ENCODE measurements around the gene THTPA.
A peak's percentile ranks its signal among the peaks of the same experiment; 100 is the strongest.

THTPA gene

GRCh38 chr14:23555882-23556699 lies at the start of gene THTPA:
Gene THTPA (plus strand): TSS chr14:23556271. CDS start chr14:23556758, 487 bp downstream.
- peak; percentile 98 for DNase-seq

- DNase-seq, result no peak
These were observed 43.9 kb upstream of the THTPA start for GRCh38 chr14:23512156-23512555.

GRCh38 chr14:23513005-23513817 lies 42.9 kb upstream of the THTPA start:
- DNase-seq, result no peak

- no peak for DNase-seq
These were observed 42.0 kb upstream of the THTPA start for GRCh38 chr14:23513818-23514643.

- no peak for DNase-seq
These were observed 41.5 kb upstream of the THTPA start for GRCh38 chr14:23514644-23514957.

GRCh38 chr14:23517650-23518326 lies 38.3 kb upstream of the THTPA start:
- no peak for DNase-seq

- no peak for DNase-seq
These were observed 37.4 kb upstream of the THTPA start for GRCh38 chr14:23518709-23519108.

GRCh38 chr14:23520899-23521533 lies 35.1 kb upstream of the THTPA start:
- no peak for DNase-seq

GRCh38 chr14:23521785-23522640 lies 34.1 kb upstream of the THTPA start:
- no peak for DNase-seq

GRCh38 chr14:23522643-23523198 lies 33.4 kb upstream of the THTPA start:
- DNase-seq, result no peak

GRCh38 chr14:23523229-23524016 lies 32.6 kb upstream of the THTPA start:
- no peak for DNase-seq

- no peak for DNase-seq
These were observed 31.1 kb upstream of the THTPA start for GRCh38 chr14:23524954-23525353.

- no peak for DNase-seq
These were observed 30.5 kb upstream of the THTPA start for GRCh38 chr14:23525611-23526010.

- DNase-seq, result no peak
These were observed 27.5 kb upstream of the THTPA start for GRCh38 chr14:23528555-23528954.

GRCh38 chr14:23529016-23529415 lies 27.1 kb upstream of the THTPA start:
- DNase-seq, result no peak

- no peak for DNase-seq
These were observed 25.6 kb upstream of the THTPA start for GRCh38 chr14:23530375-23531055.

GRCh38 chr14:23531391-23531790 lies 24.7 kb upstream of the THTPA start:
- DNase-seq, result no peak

GRCh38 chr14:23532658-23533057 lies 23.4 kb upstream of the THTPA start:
- no peak for DNase-seq

GRCh38 chr14:23533652-23534435 lies 22.2 kb upstream of the THTPA start:
- DNase-seq, result no peak

All from activated effector memory CD4-positive, alpha-beta T cell treated with anti-CD3 and anti-CD28 coated beads, Interleukin-2, amount 50 U/mL, for 16 hours (primary cell).